RWPE2 (cell line): Measurements from ENCODE around the gene CTTN.

Experiments used
- ATAC-seq: fragments of 200-7000 bp; cut with Tn5 transposase; 3 replicates; pipeline ENCODE4 v1.9.1; 2021; ENCODE audit warnings: low read depth
- DNase-seq: peaks from one replicate; pipeline ENCODE4 v3.0.0-alpha.2; 2020; ENCODE audit warnings: low spot score
- H3K27ac ChIP-seq: fragments of 450-650 bp; 2 replicates; pipeline ENCODE4 v1.5.1; 2017; ENCODE audit warnings: mild to moderate bottlenecking; ENCODE audit not compliant: poor library complexity, severe bottlenecking
- H3K27me3 ChIP-seq: fragments of 250-450 bp; sonication (Bioruptor Pico); 2 replicates; pipeline ENCODE4 v1.5.1; 2021; ENCODE audit warnings: mild to moderate bottlenecking, moderate library complexity; ENCODE audit not compliant: insufficient read depth, poor library complexity, severe bottlenecking
- H3K36me3 ChIP-seq: fragments of 250-450 bp; sonication (Bioruptor Pico); 2 replicates; pipeline ENCODE4 v1.5.1; 2020; ENCODE audit warnings: low read depth, mild to moderate bottlenecking, moderate library complexity
- H3K4me1 ChIP-seq: fragments of 250-450 bp; sonication (Bioruptor Pico); 2 replicates; pipeline ENCODE4 v1.5.1; 2021; ENCODE audit warnings: mild to moderate bottlenecking, moderate library complexity; ENCODE audit not compliant: insufficient read depth, poor library complexity, severe bottlenecking
- H3K4me3 ChIP-seq: fragments of 250-450 bp; sonication (Bioruptor Pico); 2 replicates; pipeline ENCODE4 v1.5.1; 2021; ENCODE audit warnings: mild to moderate bottlenecking, moderate library complexity; ENCODE audit not compliant: severe bottlenecking
- H3K9me3 ChIP-seq: fragments of 250-450 bp; sonication (Bioruptor Pico); 2 replicates; pipeline ENCODE4 v1.5.1; 2021; ENCODE audit warnings: mild to moderate bottlenecking, moderate library complexity; ENCODE audit not compliant: severe bottlenecking
- TF ChIP-seq, protein P1 (sequence below): fragments of 450-650 bp; IDR thresholded peaks from one replicate; pipeline ENCODE4 v1.5.1; 2017; ENCODE audit warnings: mild to moderate bottlenecking, moderate library complexity; ENCODE audit not compliant: poor library complexity, severe bottlenecking

The CTTN gene

DNA sequence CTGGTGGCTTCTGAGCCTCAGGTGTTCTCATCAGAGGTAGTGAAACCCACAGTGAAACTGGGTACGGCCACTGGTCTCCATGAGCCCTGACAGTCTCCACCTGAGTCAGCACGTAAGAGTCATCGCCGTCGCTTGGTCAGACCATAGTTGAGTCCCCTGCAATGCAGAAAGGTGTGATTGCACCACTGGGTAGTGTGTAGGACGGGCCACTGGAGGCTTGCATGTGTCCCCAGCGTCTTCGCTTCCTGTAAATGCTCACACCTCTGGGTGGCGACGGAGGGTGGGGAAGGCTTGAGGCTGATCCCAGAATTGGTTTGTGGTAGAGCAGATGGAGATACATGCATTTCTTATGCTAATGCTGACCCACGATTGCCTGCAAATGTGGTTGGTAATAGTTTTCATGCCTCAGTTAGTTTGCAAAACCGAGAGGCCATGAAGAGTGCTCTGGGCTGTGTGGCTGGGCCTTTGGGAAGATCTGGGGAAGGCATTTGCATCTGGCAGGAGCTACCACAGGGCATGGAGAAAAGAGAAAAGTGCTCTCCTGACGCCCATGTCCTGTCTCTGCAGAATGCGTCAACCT is 26.5 kb downstream of the CTTN start:
- DNase-seq (no peak), ATAC-seq (no peak)
- Histone ChIP-seq H3K4me3 (no peak overlapping the region), H3K27me3 (no peaks in the 10 kb centered on the region), H3K36me3 (peaks cover 99% of the 10 kb centered on the region), H3K9me3 (no peaks in the 10 kb centered on the region), H3K4me1 (no peaks in the 10 kb centered on the region), H3K27ac (no peak overlapping the region)
- TF ChIP-seq, protein P1, sequence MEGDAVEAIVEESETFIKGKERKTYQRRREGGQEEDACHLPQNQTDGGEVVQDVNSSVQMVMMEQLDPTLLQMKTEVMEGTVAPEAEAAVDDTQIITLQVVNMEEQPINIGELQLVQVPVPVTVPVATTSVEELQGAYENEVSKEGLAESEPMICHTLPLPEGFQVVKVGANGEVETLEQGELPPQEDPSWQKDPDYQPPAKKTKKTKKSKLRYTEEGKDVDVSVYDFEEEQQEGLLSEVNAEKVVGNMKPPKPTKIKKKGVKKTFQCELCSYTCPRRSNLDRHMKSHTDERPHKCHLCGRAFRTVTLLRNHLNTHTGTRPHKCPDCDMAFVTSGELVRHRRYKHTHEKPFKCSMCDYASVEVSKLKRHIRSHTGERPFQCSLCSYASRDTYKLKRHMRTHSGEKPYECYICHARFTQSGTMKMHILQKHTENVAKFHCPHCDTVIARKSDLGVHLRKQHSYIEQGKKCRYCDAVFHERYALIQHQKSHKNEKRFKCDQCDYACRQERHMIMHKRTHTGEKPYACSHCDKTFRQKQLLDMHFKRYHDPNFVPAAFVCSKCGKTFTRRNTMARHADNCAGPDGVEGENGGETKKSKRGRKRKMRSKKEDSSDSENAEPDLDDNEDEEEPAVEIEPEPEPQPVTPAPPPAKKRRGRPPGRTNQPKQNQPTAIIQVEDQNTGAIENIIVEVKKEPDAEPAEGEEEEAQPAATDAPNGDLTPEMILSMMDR: no peak

- Histone ChIP-seq H3K27ac (no peak overlapping the region), H3K9me3 (no peaks in the 10 kb centered on the region), H3K4me1 (no peaks in the 10 kb centered on the region), H3K27me3 (no peaks in the 10 kb centered on the region), H3K4me3 (no peak overlapping the region), H3K36me3 (peaks cover 94% of the 10 kb centered on the region)
- ATAC-seq (no peak), DNase-seq (no peak)
- TF ChIP-seq, protein P1: no peak
These were observed 29.1 kb downstream of the CTTN start for GRCh38 chr11:70427436-70427835.

DNA sequence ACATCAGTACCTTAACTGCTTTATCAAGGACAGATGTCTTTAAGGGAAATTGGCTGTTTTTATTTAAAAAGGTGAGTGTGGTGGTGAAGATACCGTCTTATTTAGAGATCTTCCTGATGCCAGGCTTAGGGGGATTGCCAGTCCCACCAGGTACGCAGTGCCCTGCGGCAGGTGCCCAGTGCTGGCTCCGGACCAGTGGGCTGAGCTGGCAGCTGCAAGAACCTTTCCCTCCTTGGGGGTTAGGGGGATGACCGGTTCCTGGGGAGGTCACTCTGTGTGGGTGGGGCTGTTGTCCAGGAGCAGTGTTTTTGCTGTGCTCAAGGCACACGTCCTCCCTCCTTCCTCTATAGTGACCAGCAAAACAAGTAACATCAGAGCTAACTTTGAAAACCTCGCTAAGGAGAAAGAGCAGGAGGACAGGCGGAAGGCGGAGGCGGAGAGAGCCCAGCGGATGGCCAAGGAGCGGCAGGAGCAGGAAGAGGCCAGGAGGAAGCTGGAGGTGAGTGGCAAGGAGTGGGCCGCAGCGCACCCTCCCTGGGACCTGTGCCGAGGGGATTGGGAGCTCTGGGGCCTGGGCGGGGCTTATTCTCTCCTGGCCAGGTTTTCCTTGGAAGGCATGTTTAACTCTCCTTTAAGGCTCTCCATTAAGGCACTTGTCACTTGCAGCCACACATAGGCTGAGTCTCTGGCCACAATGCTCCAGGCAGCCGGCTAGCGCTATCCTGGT is 30.5 kb downstream of the CTTN start:
- Histone ChIP-seq H3K27me3 (no peaks in the 10 kb centered on the region), H3K36me3 (peaks cover 92% of the 10 kb centered on the region)

DNA sequence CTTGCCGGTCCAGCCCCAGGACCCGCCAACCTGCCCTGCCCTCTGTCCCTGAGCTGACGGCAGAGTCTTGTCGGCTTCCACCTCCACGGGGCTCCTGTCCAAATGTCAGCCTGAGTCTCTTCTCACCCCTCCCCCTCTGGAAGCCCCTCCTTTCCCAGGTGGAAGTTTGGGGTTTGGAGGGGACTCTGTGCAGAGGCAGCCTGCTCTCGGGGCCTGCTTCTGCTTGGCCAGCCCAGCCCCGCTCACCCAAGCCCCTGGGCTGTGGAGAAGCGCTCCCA is 31.0 kb downstream of the CTTN start:
- TF ChIP-seq, protein P1: no peak
- H3K9me3 ChIP-seq: no peaks in the 10 kb centered on the region
- ATAC-seq: no peak
- H3K4me3 ChIP-seq: no peak overlapping the region
- no peaks in the 10 kb centered on the region for H3K4me1 ChIP-seq
- H3K27me3 ChIP-seq: no peaks in the 10 kb centered on the region
- DNase-seq: no peak
- peaks cover 92% of the 10 kb centered on the region for H3K36me3 ChIP-seq
- no peak overlapping the region for H3K27ac ChIP-seq

More for the DNA sequence above, 30.5 kb downstream of the CTTN start:
- Histone ChIP-seq H3K9me3 (no peaks in the 10 kb centered on the region), H3K27ac (no peak overlapping the region), H3K4me3 (no peak overlapping the region), H3K4me1 (no peaks in the 10 kb centered on the region)
- DNase-seq (no peak), ATAC-seq (no peak)
- TF ChIP-seq, protein P1: no peak
